Left lung (tissue), 10 donors: ENCODE results near the gene THAP3. TPM values are rescaled to one million over a fixed set of nuclear protein-coding genes. Genes with fewer than 3 reads are reported as not detected.
"Not testable (repeated sequence)": the region's sequence is repeated elsewhere in the genome, so short reads cannot be mapped to it uniquely, and the experiment has no call there.

ENCODE experiments used
- ATAC-seq: fragments of 200-7000 bp; cut with Tn5 transposase; one replicate; pipeline ENCODE4 v1.9.1; 2020; ENCODE audit warnings: moderate library complexity
- DNase-seq, 4 donors: peaks; one replicate each; pipeline ENCODE4 v3.0.0-alpha.2; 2013 to 2020
- H3K27ac ChIP-seq, 2 donors: fragments of 200-600 bp; sonication (generic) in 1 of 2; one replicate each; pipeline versions ENCODE4 v1.5.0 to v1.8.0; 2020 to 2021
- H3K27me3 ChIP-seq, 2 donors: fragments of 200-600 bp; sonication (generic) in 1 of 2; one replicate each; pipeline versions ENCODE4 v1.5.0 to v1.8.0; 2020 to 2021
- H3K36me3 ChIP-seq, 2 donors: fragments of 200-600 bp; sonication (generic) in 1 of 2; one replicate each; pipeline versions ENCODE4 v1.5.0 to v1.8.0; 2020 to 2021
- H3K4me1 ChIP-seq, 2 donors: fragments of 200-600 bp; one replicate each; pipeline ENCODE4 v1.8.0; 2021
- H3K4me3 ChIP-seq, 2 donors: fragments of 200-600 bp; sonication (generic) in 1 of 2; one replicate each; pipeline versions ENCODE4 v1.5.0 to v1.8.0; 2020 to 2021; ENCODE audit warnings: mild to moderate bottlenecking in 1 of 2
- H3K9me3 ChIP-seq, 2 donors: fragments of 200-600 bp; sonication (generic) in 1 of 2; one replicate each; pipeline versions ENCODE4 v1.5.0 to v1.8.0; 2020 to 2021
- CTCF ChIP-seq, 2 donors: fragments of 200-600 bp; sonication (generic) in 1 of 2; IDR thresholded peaks; one replicate each; pipeline versions ENCODE4 v1.5.0 to v1.8.0; 2021; ENCODE audit warnings: antibody characterized with exemption in 2 of 2
- intact Hi-C, 2 donors: fragments of 100-400 bp; cut with DNase I; formaldehyde crosslinking; loops; one replicate each; pipeline versions ENCODE4 v1.11.2 to v1.14.2; 2022
- polyA plus RNA-seq, 6 donors: library from polyadenylated mRNA; unstranded; fragments of 120-200 nt; gene quantifications; one replicate each; pipeline ENCODE4 v1.2.1, GENCODE V29; 2013; ENCODE audit not compliant: insufficient read length in 6 of 6
- total RNA-seq, 2 donors: library from RNA; stranded (reverse); fragmentation: NEBNext Ultra II Directional; extraction: Animal tissue kit (Norgen Biotek cat#: 25700); gene quantifications; one replicate each; pipeline ENCODE4 v1.2.1, GENCODE V29; 2021
- donor health status: DM: no; HTN: yes; CAD: no.
- donor health status: DM: no; HTN: no; CAD: no.

THAP3 gene
- total and polyA plus RNA-seq, 8 donors = 14.5 to 20.5 (median 17.1) TPM

GRCh38 chr1:6596351-6596750 lies 28.3 kb upstream of the THAP3 start:
- no peak for DNase-seq
- no peak for TF ChIP-seq CTCF (IDR thresholded peaks at IDR 0.05)
- H3K27me3 ChIP-seq = no peaks in the 10 kb centered on the region
- no peak for ATAC-seq
- peaks cover 0 to 80% of the 10 kb centered on the region in 2 donors for H3K36me3 ChIP-seq
- no peak overlapping the region for H3K4me3 ChIP-seq
- no peak overlapping the region for H3K27ac ChIP-seq
- H3K9me3 ChIP-seq = no peaks in the 10 kb centered on the region
- intact Hi-C loops = no loop called here
- peaks cover 7 to 67% of the 10 kb centered on the region in 2 donors for H3K4me1 ChIP-seq

GRCh38 chr1:6596886-6597776 lies 27.5 kb upstream of the THAP3 start:
- TF ChIP-seq CTCF (IDR thresholded peaks at IDR 0.05) = no peak
- Histone ChIP-seq H3K36me3 (peaks cover 0 to 72% of the 10 kb centered on the region in 2 donors), H3K4me1 (peaks cover 7 to 62% of the 10 kb centered on the region in 2 donors), H3K27ac (peak overlapping the region in 1 of 2 donors; percentile 99), H3K27me3 (no peaks in the 10 kb centered on the region), H3K9me3 (no peaks in the 10 kb centered on the region), H3K4me3 (no peak overlapping the region)
- ATAC-seq (no peak), DNase-seq (no peak)
- intact Hi-C loops = no loop called here

- no peaks in the 10 kb centered on the region for H3K27me3 ChIP-seq
- no peak for TF ChIP-seq CTCF (IDR thresholded peaks at IDR 0.05)
- H3K27ac ChIP-seq = peak overlapping the region in 1 of 2 donors; percentile 99
- ATAC-seq = no peak
- peaks cover 0 to 66% of the 10 kb centered on the region in 2 donors for H3K36me3 ChIP-seq
- H3K4me1 ChIP-seq = peaks cover 7 to 62% of the 10 kb centered on the region in 2 donors
- no peak for DNase-seq
- H3K9me3 ChIP-seq = no peaks in the 10 kb centered on the region
- intact Hi-C loops = no loop called here
- no peak overlapping the region for H3K4me3 ChIP-seq
Measured at GRCh38 chr1:6597777-6598131, 26.9 kb upstream of the THAP3 start.

GRCh38 chr1:6599141-6599975 lies 25.3 kb upstream of the THAP3 start:
- H3K4me3 ChIP-seq = peak overlapping the region in 1 of 2 donors; percentile 92
- H3K4me1 ChIP-seq = peaks cover 18 to 74% of the 10 kb centered on the region in 2 donors
- intact Hi-C loops = no loop called here
- H3K9me3 ChIP-seq = no peaks in the 10 kb centered on the region
- no peak for TF ChIP-seq CTCF (IDR thresholded peaks at IDR 0.05)
- DNase-seq (peak in 1 of 4 donors; percentile 76), ATAC-seq (no peak)
- H3K27ac ChIP-seq = peak overlapping the region in 1 of 2 donors; percentile 99
- H3K27me3 ChIP-seq = no peaks in the 10 kb centered on the region
- peaks cover 0 to 50% of the 10 kb centered on the region in 2 donors for H3K36me3 ChIP-seq

GRCh38 chr1:6599991-6600390 lies 24.7 kb upstream of the THAP3 start:
- Histone ChIP-seq H3K27ac (peak overlapping the region; percentile 99), H3K4me3 (peak overlapping the region; percentile 52 to 92)
- intact Hi-C loops = not testable (repeated sequence)

More at GRCh38 chr1:6599991-6600390, 24.7 kb upstream of the THAP3 start:
- H3K9me3 ChIP-seq, DNase-seq, H3K27me3 ChIP-seq, ATAC-seq: not testable (repeated sequence)
- Histone ChIP-seq H3K36me3 (peaks cover 0 to 43% of the 10 kb centered on the region in 2 donors), H3K4me1 (peaks cover 23 to 77% of the 10 kb centered on the region in 2 donors)
